ENCODE data around the gene MVB12B.

MVB12B gene

GRCh38 chr9:126298063-126298801 is 28.4 kb upstream of the MVB12B start:
- TF ChIP-seq YY1 (IDR thresholded peaks at IDR 0.05; ENCODE audit: low read depth) (no peak), RAD21 (IDR thresholded peaks at IDR 0.05; ENCODE audit: low read depth) (no peak), EP300 (IDR thresholded peaks at IDR 0.05; ENCODE audit: borderline replicate concordance) (no peak)

- TF ChIP-seq CEBPB (IDR thresholded peaks at IDR 0.05) = peak; percentile 42
- TF ChIP-seq FOXM1 (IDR thresholded peaks at IDR 0.05; ENCODE audit: borderline replicate concordance, low read depth) = no peak
- TF ChIP-seq CREB1 (IDR thresholded peaks at IDR 0.05; ENCODE audit: low read depth) = no peak
Observed at GRCh38 chr9:126299706-126300276, 26.8 kb upstream of the MVB12B start.

- TF ChIP-seq FOXM1 (IDR thresholded peaks at IDR 0.05; ENCODE audit: borderline replicate concordance, low read depth) (no peak), YY1 (IDR thresholded peaks at IDR 0.05; ENCODE audit: low read depth) (no peak), RAD21 (IDR thresholded peaks at IDR 0.05; ENCODE audit: low read depth) (no peak), CEBPB (IDR thresholded peaks at IDR 0.05) (no peak), REST (IDR thresholded peaks at IDR 0.05; ENCODE audit: low read depth) (no peak), CREB1 (IDR thresholded peaks at IDR 0.05; ENCODE audit: low read depth) (no peak), ZBTB7A (IDR thresholded peaks at IDR 0.05; ENCODE audit: low read depth) (no peak), TCF12 (IDR thresholded peaks at IDR 0.05; ENCODE audit: low read depth) (no peak), TAF1 (IDR thresholded peaks at IDR 0.05; ENCODE audit: low read depth) (no peak), NFIC (IDR thresholded peaks at IDR 0.05) (no peak), EP300 (IDR thresholded peaks at IDR 0.05; ENCODE audit: borderline replicate concordance) (no peak), EGR1 (IDR thresholded peaks at IDR 0.05) (no peak), TEAD4 (IDR thresholded peaks at IDR 0.05) (no peak)
- TF ChIP-seq, protein P1, sequence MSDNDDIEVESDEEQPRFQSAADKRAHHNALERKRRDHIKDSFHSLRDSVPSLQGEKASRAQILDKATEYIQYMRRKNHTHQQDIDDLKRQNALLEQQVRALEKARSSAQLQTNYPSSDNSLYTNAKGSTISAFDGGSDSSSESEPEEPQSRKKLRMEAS (IDR thresholded peaks at IDR 0.05) = no peak
- TF ChIP-seq, protein P2, sequence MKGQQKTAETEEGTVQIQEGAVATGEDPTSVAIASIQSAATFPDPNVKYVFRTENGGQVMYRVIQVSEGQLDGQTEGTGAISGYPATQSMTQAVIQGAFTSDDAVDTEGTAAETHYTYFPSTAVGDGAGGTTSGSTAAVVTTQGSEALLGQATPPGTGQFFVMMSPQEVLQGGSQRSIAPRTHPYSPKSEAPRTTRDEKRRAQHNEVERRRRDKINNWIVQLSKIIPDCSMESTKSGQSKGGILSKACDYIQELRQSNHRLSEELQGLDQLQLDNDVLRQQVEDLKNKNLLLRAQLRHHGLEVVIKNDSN (IDR thresholded peaks at IDR 0.05) = no peak
Observed at GRCh38 chr9:126301196-126301595, 25.4 kb upstream of the MVB12B start.

- TF ChIP-seq EGR1 (IDR thresholded peaks at IDR 0.05) (no peak), RAD21 (IDR thresholded peaks at IDR 0.05; ENCODE audit: low read depth) (peak; percentile 64)
Observed at GRCh38 chr9:126301985-126302603, 24.5 kb upstream of the MVB12B start.

DNA sequence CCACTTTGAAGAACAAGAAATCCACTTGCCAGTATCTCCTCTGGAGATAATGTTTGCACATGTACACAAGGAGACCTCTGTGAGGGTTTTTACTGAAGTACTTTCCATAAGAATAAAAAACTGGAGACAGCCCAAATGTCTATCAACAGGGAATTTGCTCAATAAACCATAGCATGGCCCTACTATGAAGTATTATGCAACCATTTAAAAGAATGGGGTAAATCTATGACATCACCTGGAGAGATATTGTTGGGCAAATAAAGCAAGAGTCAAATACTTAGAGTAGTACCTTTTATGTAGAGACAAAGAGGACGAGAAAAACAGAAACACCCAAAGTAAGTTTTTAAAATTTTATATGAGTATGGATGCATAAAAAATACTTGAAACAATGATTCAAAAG is 23.9 kb upstream of the MVB12B start:
- no peak for TF ChIP-seq TCF12 (IDR thresholded peaks at IDR 0.05; ENCODE audit: low read depth)
- no peak for TF ChIP-seq YY1 (IDR thresholded peaks at IDR 0.05; ENCODE audit: low read depth)
- TF ChIP-seq TEAD4 (IDR thresholded peaks at IDR 0.05) = no peak
- no peak for TF ChIP-seq CREB1 (IDR thresholded peaks at IDR 0.05; ENCODE audit: low read depth)
- TF ChIP-seq, protein P2 (IDR thresholded peaks at IDR 0.05) = no peak
- no peak for TF ChIP-seq RAD21 (IDR thresholded peaks at IDR 0.05; ENCODE audit: low read depth)
- TF ChIP-seq CEBPB (IDR thresholded peaks at IDR 0.05) = no peak
- no peak for TF ChIP-seq FOXM1 (IDR thresholded peaks at IDR 0.05; ENCODE audit: borderline replicate concordance, low read depth)
- TF ChIP-seq NFIC (IDR thresholded peaks at IDR 0.05) = no peak
- TF ChIP-seq TAF1 (IDR thresholded peaks at IDR 0.05; ENCODE audit: low read depth) = no peak
- TF ChIP-seq, protein P1 (IDR thresholded peaks at IDR 0.05) = no peak
- no peak for TF ChIP-seq EGR1 (IDR thresholded peaks at IDR 0.05)
- no peak for TF ChIP-seq REST (IDR thresholded peaks at IDR 0.05; ENCODE audit: low read depth)
- no peak for TF ChIP-seq EP300 (IDR thresholded peaks at IDR 0.05; ENCODE audit: borderline replicate concordance)

DNA sequence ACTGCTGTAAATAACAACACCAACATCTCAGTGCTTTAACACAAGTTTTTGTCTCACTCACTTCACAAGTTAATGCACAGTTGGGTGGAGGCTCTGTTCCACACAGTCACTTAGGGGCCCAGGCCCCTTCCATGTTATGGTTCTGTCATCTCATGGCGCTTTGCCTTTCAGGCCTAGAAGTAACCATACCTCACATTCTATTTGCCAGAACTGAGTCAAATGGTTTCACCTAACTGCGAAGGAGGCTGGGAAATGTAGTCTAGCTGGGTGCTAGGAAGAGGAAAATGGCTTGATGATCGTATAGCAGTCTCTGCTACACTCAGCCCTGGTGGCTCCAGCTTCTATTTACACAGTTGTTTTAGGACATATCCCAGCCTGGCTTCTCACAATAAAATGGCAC is 23.1 kb upstream of the MVB12B start:
- TF ChIP-seq CREB1 (IDR thresholded peaks at IDR 0.05; ENCODE audit: low read depth) (no peak), ZBTB7A (IDR thresholded peaks at IDR 0.05; ENCODE audit: low read depth) (no peak), TEAD4 (IDR thresholded peaks at IDR 0.05) (no peak), NFIC (IDR thresholded peaks at IDR 0.05) (no peak), RAD21 (IDR thresholded peaks at IDR 0.05; ENCODE audit: low read depth) (no peak), TCF12 (IDR thresholded peaks at IDR 0.05; ENCODE audit: low read depth) (no peak), YY1 (IDR thresholded peaks at IDR 0.05; ENCODE audit: low read depth) (no peak), EGR1 (IDR thresholded peaks at IDR 0.05) (no peak)
- TF ChIP-seq, protein P1 (IDR thresholded peaks at IDR 0.05) = no peak
- TF ChIP-seq, protein P2 (IDR thresholded peaks at IDR 0.05) = no peak; the same call in 1 of the 2 replicates

Measured in Ishikawa (cell line).